HCT116 (cell line): ENCODE data around the gene TANGO6. TPM values are rescaled to one million over a fixed set of nuclear protein-coding genes. Genes with fewer than 3 reads are reported as not detected.

ENCODE experiments used
- ATAC-seq: fragments of 200-7000 bp; cut with Tn5 transposase; 2 replicates; pipeline ENCODE4 v1.9.1; 2020; ENCODE audit warnings: mild to moderate bottlenecking, moderate library complexity
- BruUV-seq: library from RNA; stranded (reverse); fragments of 400-500 nt; replicated peaks from 2 replicates; lab custom pipeline; 2021; lab: Mats Ljungman, UMichigan
- CTCF ChIA-PET: fragments of 300-600 bp; sonication (Branson Sonifier 250); formaldehyde crosslinking; loops from one replicate; lab custom pipeline; 2021; ENCODE audit warnings: antibody characterized with exemption; lab: Charles Lee
- POLR2A ChIA-PET: fragments of 300-600, 350-600 bp; sonication (Branson Sonifier 250); formaldehyde crosslinking; loops from one replicate; lab custom pipeline; 2021; ENCODE audit warnings: antibody characterized with exemption; lab: Charles Lee
- RAD21 ChIA-PET, 2 experiments: fragments of 300-600 bp; sonication (Branson Sonifier 250); formaldehyde crosslinking; loops; one replicate each; lab custom pipeline; 2023; ENCODE audit warnings: low total read pairs in 2 of 2; ENCODE audit not compliant: uncharacterized antibody in 2 of 2, unreplicated experiment in 2 of 2, low non-redundant PET in 1 of 2; lab: Charles Lee
- DNase-seq: peaks from one replicate; pipeline ENCODE4 v3.0.0-alpha.2; 2010; ENCODE audit warnings: low read depth, low spot score
- H2AFZ ChIP-seq: fragments of 200-600 bp; shearing (Covaris generic), sonication (generic); 2 replicates; pipeline ENCODE4 v1.6.1; 2017; ENCODE audit warnings: low read depth, mixed run types, mixed read lengths, antibody characterized with exemption, low read length; ENCODE audit not compliant: poor library complexity, severe bottlenecking
- H3K27ac ChIP-seq: 2 replicates; pipeline ENCODE4 v1.5.1; 2012; ENCODE audit warnings: low read depth, low read length
- H3K27me3 ChIP-seq: fragments of 200-600 bp; sonication (generic); 2 replicates; pipeline ENCODE4 v1.6.1; 2016; ENCODE audit warnings: mixed run types, low read length, mixed read lengths; ENCODE audit not compliant: insufficient read depth
- H3K36me3 ChIP-seq, 2 experiments: fragments of 200-500 bp in 1 of 2; fragments of 200-600 bp in 1 of 2; sonication (Bioruptor generic) in 1 of 2; sonication (generic) in 1 of 2; 2 replicates each; pipeline versions ENCODE4 v1.5.1 to v1.6.1; 2014 to 2016; ENCODE audit warnings: low read length in 2 of 2, inconsistent platforms in 1 of 2, mixed read lengths in 1 of 2, mixed run types in 1 of 2; ENCODE audit not compliant: insufficient read depth in 2 of 2, control insufficient read depth in 1 of 2
- H3K4me1 ChIP-seq, 2 experiments: fragments of 200-600 bp in 1 of 2; sonication (generic) in 1 of 2; 2 replicates each; pipeline versions ENCODE4 v1.5.1 to v1.6.1; 2012 to 2017; ENCODE audit warnings: low read length in 2 of 2, inconsistent platforms in 1 of 2, mild to moderate bottlenecking in 1 of 2, mixed read lengths in 1 of 2, mixed run types in 1 of 2, moderate library complexity in 1 of 2; ENCODE audit not compliant: insufficient read depth in 2 of 2, control insufficient read depth in 1 of 2
- H3K4me2 ChIP-seq: fragments of 200-600 bp; sonication (generic); 2 replicates; pipeline ENCODE4 v1.6.1; 2017; ENCODE audit warnings: mixed run types, low read length, mixed read lengths
- H3K4me3 ChIP-seq, 2 experiments: fragments of 200-600 bp in 1 of 2; sonication (generic) in 1 of 2; replicated peaks in 1 of 2; 2 replicates each; pipeline ENCODE4 v1.5.1; 2011 to 2016; ENCODE audit warnings: low read length in 2 of 2, control low read depth in 1 of 2, low read depth in 1 of 2, mild to moderate bottlenecking in 1 of 2, mixed read lengths in 1 of 2, mixed run types in 1 of 2
- H3K79me2 ChIP-seq: fragments of 200-600 bp; sonication (generic); 2 replicates; pipeline ENCODE4 v1.6.1; 2017; ENCODE audit warnings: mild to moderate bottlenecking, mixed run types, low read length, moderate library complexity, mixed read lengths; ENCODE audit not compliant: insufficient read depth
- H3K9ac ChIP-seq: fragments of 200-600 bp; sonication (generic); 2 replicates; pipeline ENCODE4 v1.6.1; 2016; ENCODE audit warnings: low read length, mixed read lengths
- H3K9me2 ChIP-seq: fragments of 200-600 bp; sonication (generic), shearing (Covaris generic); 2 replicates; pipeline ENCODE4 v1.6.1; 2017; ENCODE audit warnings: mixed run types, mild to moderate bottlenecking, moderate library complexity; ENCODE audit not compliant: insufficient read depth
- H3K9me3 ChIP-seq, 2 experiments: fragments of 200-500 bp in 1 of 2; fragments of 200-600 bp in 1 of 2; sonication (Bioruptor generic) in 1 of 2; sonication (generic) in 1 of 2; 2 replicates each; pipeline ENCODE4 v1.6.1; 2014 to 2017; ENCODE audit warnings: low read length in 2 of 2, mixed read lengths in 2 of 2, inconsistent platforms in 1 of 2, low read depth in 1 of 2, mild to moderate bottlenecking in 1 of 2, mixed run types in 1 of 2, moderate library complexity in 1 of 2; ENCODE audit not compliant: control insufficient read depth in 1 of 2, insufficient read depth in 1 of 2
- H4K20me1 ChIP-seq: fragments of 200-600 bp; sonication (generic), shearing (Covaris generic); 2 replicates; pipeline ENCODE4 v1.6.1; 2017; ENCODE audit warnings: mixed run types, mild to moderate bottlenecking, moderate library complexity; ENCODE audit not compliant: insufficient read depth
- CEBPB ChIP-seq: IDR thresholded peaks from 2 replicates; pipeline ENCODE4 v1.6.1; 2012; ENCODE audit warnings: low read depth
- EGR1 ChIP-seq: IDR thresholded peaks from 2 replicates; pipeline ENCODE4 v1.6.1; 2012; ENCODE audit warnings: low read depth
- ELF1 ChIP-seq: IDR thresholded peaks from 2 replicates; pipeline ENCODE4 v1.6.1; 2012; ENCODE audit warnings: low read depth, borderline replicate concordance
- POLR2A ChIP-seq: IDR thresholded peaks from 2 replicates; pipeline ENCODE4 v1.7.0; 2011; ENCODE audit warnings: borderline replicate concordance; ENCODE audit not compliant: insufficient read depth, insufficient read length; ENCODE audit errors: extremely low read depth
- SIN3A ChIP-seq: IDR thresholded peaks from 2 replicates; pipeline ENCODE4 v1.6.1; 2012; ENCODE audit warnings: low read depth
- SP1 ChIP-seq: IDR thresholded peaks from 2 replicates; pipeline ENCODE4 v1.6.1; 2012; ENCODE audit warnings: low read depth
- SRF ChIP-seq: IDR thresholded peaks from 2 replicates; pipeline ENCODE4 v1.6.1; 2012; ENCODE audit warnings: low read depth
- YY1 ChIP-seq: IDR thresholded peaks from 2 replicates; pipeline ENCODE4 v1.6.1; 2011; ENCODE audit warnings: low read length, low read depth, moderate library complexity, mild to moderate bottlenecking; ENCODE audit not compliant: insufficient replicate concordance; ENCODE audit errors: extremely low read depth
- ZNF274 ChIP-seq: fragments of 200-500 bp; sonication (Bioruptor generic); IDR thresholded peaks from 2 replicates; pipeline ENCODE4 v1.6.1; 2014; ENCODE audit warnings: mild to moderate bottlenecking, low read depth, low read length, inconsistent platforms
- intact Hi-C: fragments of 100-400 bp; cut with micrococcal nuclease; formaldehyde crosslinking; loops from 2 replicates; pipeline ENCODE4 v1.10.0; 2022
- total RNA-seq: library from RNA; stranded (reverse); gene quantifications from one replicate; pipeline ENCODE4 v1.2.1, GENCODE V29; 2021; ENCODE audit not compliant: unreplicated experiment
- TF ChIP-seq, protein P1 (sequence below): IDR thresholded peaks from 2 replicates; pipeline ENCODE4 v1.6.1; 2012; ENCODE audit warnings: low read depth
- TF ChIP-seq, protein P2 (sequence below): IDR thresholded peaks from 2 replicates; pipeline ENCODE4 v1.6.1; 2011; ENCODE audit warnings: mild to moderate bottlenecking, low read length, moderate library complexity; ENCODE audit not compliant: insufficient replicate concordance; ENCODE audit errors: extremely low read depth
- TF ChIP-seq, protein P3 (sequence below): IDR thresholded peaks from 2 replicates; pipeline ENCODE4 v1.6.1; 2012

The TANGO6 gene
- total RNA-seq, 1 experiment from 2014 or later, result 16.4 TPM

DNA sequence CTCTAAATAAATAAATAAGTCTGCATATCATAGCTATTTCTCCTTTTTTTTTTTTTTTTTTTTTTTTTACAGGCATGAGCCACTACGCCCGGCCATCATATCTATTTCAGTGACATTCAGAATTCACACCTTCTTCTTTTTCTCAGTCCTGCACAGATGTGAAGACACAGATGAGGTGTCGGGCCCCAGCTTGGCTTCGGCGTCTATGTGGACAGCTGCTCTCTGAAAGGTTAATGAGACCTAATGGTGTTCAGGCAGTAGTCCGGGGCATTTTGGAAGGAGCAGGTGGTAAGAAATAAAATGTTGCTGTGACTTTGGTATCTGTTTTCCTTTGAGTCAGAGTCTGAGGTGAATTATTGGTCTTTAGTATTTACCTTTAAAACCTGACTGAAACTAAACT lies 23.6 kb downstream of the TANGO6 start:
- no peak overlapping the region for H3K9ac ChIP-seq
- ChIA-PET POLR2A (no interaction called here), RAD21 (no interaction called here), CTCF (no interaction called here)
- no peak overlapping the region for H3K4me2 ChIP-seq
- no TSS peak for BruUV-seq
- H3K9me2 ChIP-seq, result no peaks in the 10 kb centered on the region
- H3K4me3 ChIP-seq, result no peak overlapping the region
- no peaks in the 10 kb centered on the region for H3K27me3 ChIP-seq
- no peaks in the 10 kb centered on the region for H4K20me1 ChIP-seq
- no peak overlapping the region for H3K27ac ChIP-seq
- ATAC-seq (no peak), DNase-seq (no peak)
- intact Hi-C loops, result no loop called here
- H3K79me2 ChIP-seq, result no peaks in the 10 kb centered on the region
- no peaks in the 10 kb centered on the region for H3K9me3 ChIP-seq
- no peaks in the 10 kb centered on the region for H3K4me1 ChIP-seq
- no peak overlapping the region for H2AFZ ChIP-seq
- TF ChIP-seq POLR2A, result no peak
- TF ChIP-seq, protein P1, sequence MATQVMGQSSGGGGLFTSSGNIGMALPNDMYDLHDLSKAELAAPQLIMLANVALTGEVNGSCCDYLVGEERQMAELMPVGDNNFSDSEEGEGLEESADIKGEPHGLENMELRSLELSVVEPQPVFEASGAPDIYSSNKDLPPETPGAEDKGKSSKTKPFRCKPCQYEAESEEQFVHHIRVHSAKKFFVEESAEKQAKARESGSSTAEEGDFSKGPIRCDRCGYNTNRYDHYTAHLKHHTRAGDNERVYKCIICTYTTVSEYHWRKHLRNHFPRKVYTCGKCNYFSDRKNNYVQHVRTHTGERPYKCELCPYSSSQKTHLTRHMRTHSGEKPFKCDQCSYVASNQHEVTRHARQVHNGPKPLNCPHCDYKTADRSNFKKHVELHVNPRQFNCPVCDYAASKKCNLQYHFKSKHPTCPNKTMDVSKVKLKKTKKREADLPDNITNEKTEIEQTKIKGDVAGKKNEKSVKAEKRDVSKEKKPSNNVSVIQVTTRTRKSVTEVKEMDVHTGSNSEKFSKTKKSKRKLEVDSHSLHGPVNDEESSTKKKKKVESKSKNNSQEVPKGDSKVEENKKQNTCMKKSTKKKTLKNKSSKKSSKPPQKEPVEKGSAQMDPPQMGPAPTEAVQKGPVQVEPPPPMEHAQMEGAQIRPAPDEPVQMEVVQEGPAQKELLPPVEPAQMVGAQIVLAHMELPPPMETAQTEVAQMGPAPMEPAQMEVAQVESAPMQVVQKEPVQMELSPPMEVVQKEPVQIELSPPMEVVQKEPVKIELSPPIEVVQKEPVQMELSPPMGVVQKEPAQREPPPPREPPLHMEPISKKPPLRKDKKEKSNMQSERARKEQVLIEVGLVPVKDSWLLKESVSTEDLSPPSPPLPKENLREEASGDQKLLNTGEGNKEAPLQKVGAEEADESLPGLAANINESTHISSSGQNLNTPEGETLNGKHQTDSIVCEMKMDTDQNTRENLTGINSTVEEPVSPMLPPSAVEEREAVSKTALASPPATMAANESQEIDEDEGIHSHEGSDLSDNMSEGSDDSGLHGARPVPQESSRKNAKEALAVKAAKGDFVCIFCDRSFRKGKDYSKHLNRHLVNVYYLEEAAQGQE, result no peak
- TF ChIP-seq, protein P2, sequence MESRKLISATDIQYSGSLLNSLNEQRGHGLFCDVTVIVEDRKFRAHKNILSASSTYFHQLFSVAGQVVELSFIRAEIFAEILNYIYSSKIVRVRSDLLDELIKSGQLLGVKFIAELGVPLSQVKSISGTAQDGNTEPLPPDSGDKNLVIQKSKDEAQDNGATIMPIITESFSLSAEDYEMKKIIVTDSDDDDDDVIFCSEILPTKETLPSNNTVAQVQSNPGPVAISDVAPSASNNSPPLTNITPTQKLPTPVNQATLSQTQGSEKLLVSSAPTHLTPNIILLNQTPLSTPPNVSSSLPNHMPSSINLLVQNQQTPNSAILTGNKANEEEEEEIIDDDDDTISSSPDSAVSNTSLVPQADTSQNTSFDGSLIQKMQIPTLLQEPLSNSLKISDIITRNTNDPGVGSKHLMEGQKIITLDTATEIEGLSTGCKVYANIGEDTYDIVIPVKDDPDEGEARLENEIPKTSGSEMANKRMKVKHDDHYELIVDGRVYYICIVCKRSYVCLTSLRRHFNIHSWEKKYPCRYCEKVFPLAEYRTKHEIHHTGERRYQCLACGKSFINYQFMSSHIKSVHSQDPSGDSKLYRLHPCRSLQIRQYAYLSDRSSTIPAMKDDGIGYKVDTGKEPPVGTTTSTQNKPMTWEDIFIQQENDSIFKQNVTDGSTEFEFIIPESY, result no peak
- no peak for TF ChIP-seq CEBPB
- TF ChIP-seq YY1, result no peak
- TF ChIP-seq, protein P3, sequence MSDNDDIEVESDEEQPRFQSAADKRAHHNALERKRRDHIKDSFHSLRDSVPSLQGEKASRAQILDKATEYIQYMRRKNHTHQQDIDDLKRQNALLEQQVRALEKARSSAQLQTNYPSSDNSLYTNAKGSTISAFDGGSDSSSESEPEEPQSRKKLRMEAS, result no peak
- TF ChIP-seq EGR1, result no peak
- TF ChIP-seq ELF1, result no peak
- no peak for TF ChIP-seq SRF
- TF ChIP-seq SIN3A, result no peak
- no peak for TF ChIP-seq SP1
- TF ChIP-seq ZNF274, result no peak
- H3K36me3 ChIP-seq, result no peaks in the 10 kb centered on the region
